GM21717 (cell line): ENCODE measurements around the gene HSPA1B.

ENCODE experiments used
- ATAC-seq: cut with Tn5 transposase; IDR thresholded peaks from one replicate; pipeline ENCODE4 v1.9.1; 2021; ENCODE audit warnings: mild to moderate bottlenecking, moderate library complexity; ENCODE audit not compliant: unreplicated experiment

The HSPA1B gene

DNA sequence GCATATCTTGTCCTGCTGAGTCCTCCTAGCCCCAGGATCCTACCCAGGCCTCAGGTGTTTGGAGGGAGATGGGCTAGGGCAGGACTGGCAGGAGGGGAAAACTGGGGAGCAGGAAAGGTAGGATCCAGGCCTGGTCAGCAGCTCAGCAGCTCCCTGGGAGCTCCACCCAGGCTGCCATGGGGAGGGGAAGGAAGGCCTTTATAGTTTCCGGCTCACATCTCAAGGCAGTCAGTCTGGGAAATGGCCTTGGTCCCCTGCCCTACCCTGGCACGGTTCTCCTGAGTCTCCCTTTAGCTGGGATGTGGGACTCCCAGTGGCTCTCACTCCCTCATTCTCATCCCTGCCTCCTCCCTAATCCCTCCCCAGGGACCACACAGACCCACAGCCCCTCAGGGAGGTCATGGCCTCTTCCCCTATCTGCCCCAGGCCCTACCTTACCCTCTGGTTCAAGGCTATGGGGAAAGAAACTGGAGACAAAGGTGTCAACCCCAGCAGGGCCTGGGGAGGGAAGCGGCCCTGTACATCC lies 49.6 kb downstream of the HSPA1B start:
- no peak for ATAC-seq

DNA sequence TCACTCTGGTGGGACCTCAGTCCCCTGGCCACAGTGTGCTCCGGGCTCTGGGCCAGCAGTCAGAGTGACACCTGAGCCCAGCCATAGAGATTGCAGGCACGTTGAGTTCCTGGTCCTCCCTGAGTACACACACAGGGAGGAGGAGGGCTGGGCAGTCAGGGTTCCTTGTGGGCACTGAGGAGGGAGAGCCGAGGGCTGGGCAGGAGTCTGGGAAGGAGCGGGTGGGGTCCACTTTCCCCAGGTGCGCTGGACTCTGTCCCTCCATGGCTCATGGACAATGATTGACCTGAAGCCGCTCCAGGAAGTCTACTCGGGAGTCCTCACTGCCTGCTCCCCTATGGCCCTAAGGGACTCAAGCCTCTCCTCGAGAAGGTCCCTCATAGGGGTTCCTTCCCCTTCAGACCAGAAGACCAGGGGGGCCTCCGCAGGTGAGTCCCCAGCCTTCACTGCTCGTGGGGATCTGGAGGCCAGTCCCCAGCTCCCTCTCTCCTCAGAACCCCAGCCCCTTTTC lies 50.2 kb downstream of the HSPA1B start:
- no peak for ATAC-seq

DNA sequence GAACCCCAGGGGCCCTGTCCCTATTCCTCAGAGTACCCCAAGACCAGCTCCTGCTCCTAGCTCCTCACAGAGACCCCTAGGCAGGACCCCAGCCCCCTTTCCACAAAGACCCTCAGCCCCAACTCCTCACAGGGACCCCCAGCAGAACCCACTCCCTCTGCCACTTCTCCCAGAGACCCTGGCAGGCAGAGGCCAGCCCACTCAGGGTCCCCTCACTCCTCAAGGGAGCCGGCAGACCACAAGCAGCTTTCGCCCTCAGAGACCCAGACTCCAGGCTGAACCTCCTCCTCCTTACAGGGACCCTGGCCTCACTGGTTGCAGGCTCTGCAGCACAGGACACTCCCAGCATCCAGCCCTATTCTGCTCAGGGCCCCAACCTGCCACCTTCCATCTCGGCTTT lies 50.7 kb downstream of the HSPA1B start:
- ATAC-seq: no peak

DNA sequence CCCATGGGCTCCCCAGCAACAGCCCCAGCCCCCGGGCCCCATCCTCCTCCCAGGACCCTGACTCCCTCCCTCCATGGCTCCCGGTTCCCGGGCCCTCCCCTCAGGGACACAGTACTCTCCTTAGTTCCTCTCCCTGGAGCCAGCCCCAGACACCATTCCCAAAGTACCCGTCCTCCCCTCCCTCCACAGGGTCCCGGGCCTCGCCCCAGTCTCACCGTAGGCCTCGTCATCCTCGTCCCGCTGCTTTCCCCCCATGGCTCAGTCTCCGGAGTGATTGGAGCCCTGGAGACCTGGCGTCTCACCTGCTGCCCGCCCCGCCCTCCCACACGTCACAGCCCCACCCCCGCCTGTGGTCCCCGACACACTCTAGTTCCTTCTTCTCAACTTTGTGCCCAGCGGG lies 51.2 kb downstream of the HSPA1B start, which contains the start of gene SLC44A4:
Gene SLC44A4 (minus strand): TSS at position 272 of the 400 bp plus-strand sequence. CDS start 17 bp downstream, at position 255.
- no peak for ATAC-seq

DNA sequence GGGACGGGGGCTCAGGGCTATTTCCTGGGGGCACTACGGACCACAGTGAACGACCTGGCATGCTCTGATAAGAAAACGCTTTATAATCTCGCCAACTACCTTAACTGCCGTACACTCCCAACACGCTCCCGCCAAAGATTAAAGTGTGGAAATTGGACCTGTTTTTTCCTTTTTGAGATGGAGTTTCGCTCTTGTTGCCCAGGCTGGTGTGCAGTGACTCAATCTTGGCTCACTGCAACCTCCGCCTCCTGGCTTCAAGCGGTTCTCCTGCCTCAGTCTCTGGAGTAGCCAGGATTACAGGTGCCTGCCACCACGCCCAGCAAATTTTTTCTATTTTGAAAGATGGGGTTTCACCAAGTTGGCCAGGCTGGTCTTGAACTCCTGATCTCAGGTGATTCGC lies 51.6 kb downstream of the HSPA1B start:
- no peak for ATAC-seq
